Neural progenitor cell (in vitro differentiated cells): ENCODE results near the gene THAP11. TPM values are rescaled to one million over a fixed set of nuclear protein-coding genes. Genes with fewer than 3 reads are reported as not detected.
A peak's percentile ranks its signal among the peaks of the same experiment; 100 is the strongest.

Experiments used
- DNase-seq: peaks from one replicate; pipeline ENCODE4 v3.0.0-alpha.2; 2016; ENCODE audit warnings: low spot score
- H2AFZ ChIP-seq: fragments of 200-600 bp; sonication (generic); replicated peaks from 2 replicates; pipeline ENCODE4 v1.6.1; 2016; ENCODE audit warnings: antibody characterized with exemption
- H3F3A ChIP-seq: fragments of 200-600 bp; sonication (generic); 2 replicates; pipeline ENCODE4 v1.6.1; 2016; ENCODE audit warnings: antibody characterized with exemption, low read depth
- H3K27ac ChIP-seq: fragments of 200-600 bp; sonication (generic); 2 replicates; pipeline ENCODE4 v1.5.1; 2016; ENCODE audit warnings: mild to moderate bottlenecking
- H3K27me3 ChIP-seq: fragments of 200-600 bp; sonication (generic); 2 replicates; pipeline ENCODE4 v1.6.1; 2016; ENCODE audit warnings: mild to moderate bottlenecking, moderate library complexity
- H3K36me3 ChIP-seq: fragments of 200-600 bp; sonication (generic); 2 replicates; pipeline ENCODE4 v1.5.1; 2016
- H3K4me1 ChIP-seq: fragments of 200-600 bp; sonication (generic); 2 replicates; pipeline ENCODE4 v1.6.1; 2016; ENCODE audit warnings: mixed run types
- H3K4me2 ChIP-seq: fragments of 200-600 bp; sonication (generic); 2 replicates; pipeline ENCODE4 v1.6.1; 2016
- H3K4me3 ChIP-seq: fragments of 200-600 bp; sonication (generic); 2 replicates; pipeline ENCODE4 v1.5.1; 2016
- H3K79me2 ChIP-seq: fragments of 200-600 bp; sonication (generic); 2 replicates; pipeline ENCODE4 v1.6.1; 2016; ENCODE audit warnings: low read depth
- H3K9ac ChIP-seq: fragments of 200-600 bp; sonication (generic); 2 replicates; pipeline ENCODE4 v1.6.1; 2016
- H3K9me3 ChIP-seq: fragments of 200-600 bp; sonication (generic); 2 replicates; pipeline ENCODE4 v1.5.1; 2016; ENCODE audit warnings: low read depth
- H4K20me1 ChIP-seq: fragments of 200-600 bp; sonication (generic); 2 replicates; pipeline ENCODE4 v1.6.1; 2016; ENCODE audit warnings: low read depth
- H3K27ac Mint-ChIP-seq: 3 replicates; pipeline ENCODE4 v1.8.0; 2021; ENCODE audit warnings: mixed read lengths
- H3K27me3 Mint-ChIP-seq: 2 replicates; pipeline ENCODE4 v1.8.0; 2022; ENCODE audit warnings: low read depth, mild to moderate bottlenecking, inconsistent platforms, moderate library complexity, mixed read lengths; ENCODE audit not compliant: insufficient read depth
- H3K36me3 Mint-ChIP-seq: 3 replicates; pipeline ENCODE4 v1.8.0; 2021; ENCODE audit warnings: mixed read lengths
- H3K4me1 Mint-ChIP-seq: 3 replicates; pipeline ENCODE4 v1.8.0; 2021; ENCODE audit warnings: mixed read lengths
- H3K4me3 Mint-ChIP-seq: 3 replicates; pipeline ENCODE4 v1.8.0; 2021; ENCODE audit warnings: mild to moderate bottlenecking, moderate library complexity, mixed read lengths
- H3K9me3 Mint-ChIP-seq: 3 replicates; pipeline ENCODE4 v1.8.0; 2020; ENCODE audit warnings: mixed read lengths
- EZH2 ChIP-seq: fragments of 200-600 bp; sonication (generic); IDR thresholded peaks from 2 replicates; pipeline ENCODE4 v1.6.1; 2017; ENCODE audit warnings: antibody characterized with exemption, mild to moderate bottlenecking, moderate library complexity
- EZH2phosphoT487 ChIP-seq: fragments of 200-600 bp; sonication (generic); IDR thresholded peaks from 2 replicates; pipeline ENCODE4 v1.6.1; 2017; ENCODE audit warnings: antibody characterized with exemption
- total RNA-seq: library from RNA; depleted of rRNA; stranded (reverse); fragments of >200 nt; gene quantifications from 2 replicates; pipeline ENCODE4 v1.2.3, GENCODE V29; 2015; ENCODE audit warnings: low replicate concordance
- TF ChIP-seq, protein P1 (sequence below): fragments of 200-600 bp; sonication (generic); IDR thresholded peaks from 2 replicates; pipeline ENCODE4 v1.5.1; 2017; ENCODE audit warnings: antibody characterized with exemption, mild to moderate bottlenecking

The THAP11 gene
- total RNA-seq, 1 donor from 2014 or later, result 27.3 TPM

DNA sequence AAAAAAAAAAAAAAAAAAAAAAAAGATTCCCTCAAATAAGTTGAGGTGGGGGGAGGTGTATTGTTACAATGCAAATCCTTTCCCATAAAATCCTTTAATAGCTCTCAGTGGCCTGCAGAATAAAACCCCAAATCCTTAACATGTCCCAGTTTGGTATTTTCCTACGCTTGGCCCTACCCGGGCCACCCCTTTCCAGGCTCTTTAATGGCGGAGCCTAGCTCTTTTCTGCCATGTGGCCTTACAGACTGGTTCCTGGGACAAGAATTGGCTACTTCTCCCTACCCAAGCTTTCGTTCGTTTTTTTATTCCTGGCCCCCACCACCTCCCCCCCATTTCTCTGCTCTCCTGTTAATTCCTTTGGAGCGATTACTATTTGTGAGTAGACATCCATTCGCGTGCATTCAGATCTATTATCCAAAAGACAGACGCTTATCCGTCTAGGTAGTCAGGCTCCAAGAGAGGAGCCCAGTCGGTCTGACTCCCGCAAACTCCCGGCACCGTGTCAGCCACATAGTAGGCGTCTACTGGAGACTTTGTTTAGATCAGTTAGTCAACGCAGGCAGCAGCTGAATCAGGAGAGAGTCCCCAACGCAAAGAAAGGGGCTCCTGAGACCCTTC lies 813 bp upstream of the THAP11 start:
- Mint-ChIP-seq H3K27ac (peak overlapping the region; percentile 97), H3K36me3 (no peaks in the 10 kb centered on the region), H3K9me3 (no peaks in the 10 kb centered on the region), H3K4me1 (peaks cover 35% of the 10 kb centered on the region), H3K4me3 (peak overlapping the region; percentile 93), H3K27me3 (peaks cover 3% of the 10 kb centered on the region)
- H3K36me3 ChIP-seq, result no peaks in the 10 kb centered on the region
- H3K79me2 ChIP-seq, result peaks cover 31% of the 10 kb centered on the region
- peaks cover 37% of the 10 kb centered on the region for H3F3A ChIP-seq
- TF ChIP-seq EZH2phosphoT487 (no peak), EZH2 (no peak)
- TF ChIP-seq, protein P1, sequence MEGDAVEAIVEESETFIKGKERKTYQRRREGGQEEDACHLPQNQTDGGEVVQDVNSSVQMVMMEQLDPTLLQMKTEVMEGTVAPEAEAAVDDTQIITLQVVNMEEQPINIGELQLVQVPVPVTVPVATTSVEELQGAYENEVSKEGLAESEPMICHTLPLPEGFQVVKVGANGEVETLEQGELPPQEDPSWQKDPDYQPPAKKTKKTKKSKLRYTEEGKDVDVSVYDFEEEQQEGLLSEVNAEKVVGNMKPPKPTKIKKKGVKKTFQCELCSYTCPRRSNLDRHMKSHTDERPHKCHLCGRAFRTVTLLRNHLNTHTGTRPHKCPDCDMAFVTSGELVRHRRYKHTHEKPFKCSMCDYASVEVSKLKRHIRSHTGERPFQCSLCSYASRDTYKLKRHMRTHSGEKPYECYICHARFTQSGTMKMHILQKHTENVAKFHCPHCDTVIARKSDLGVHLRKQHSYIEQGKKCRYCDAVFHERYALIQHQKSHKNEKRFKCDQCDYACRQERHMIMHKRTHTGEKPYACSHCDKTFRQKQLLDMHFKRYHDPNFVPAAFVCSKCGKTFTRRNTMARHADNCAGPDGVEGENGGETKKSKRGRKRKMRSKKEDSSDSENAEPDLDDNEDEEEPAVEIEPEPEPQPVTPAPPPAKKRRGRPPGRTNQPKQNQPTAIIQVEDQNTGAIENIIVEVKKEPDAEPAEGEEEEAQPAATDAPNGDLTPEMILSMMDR, result no peak
- H3K4me1 ChIP-seq, result peaks cover 24% of the 10 kb centered on the region
- H3K27ac ChIP-seq, result peak overlapping the region; percentile 91
- H4K20me1 ChIP-seq, result peaks cover 24% of the 10 kb centered on the region
- no peak for DNase-seq
- H3K9me3 ChIP-seq, result no peaks in the 10 kb centered on the region
- peak overlapping the region; percentile 91 for H3K4me2 ChIP-seq
- H3K9ac ChIP-seq, result no peak overlapping the region
- no peaks in the 10 kb centered on the region for H3K27me3 ChIP-seq
- H3K4me3 ChIP-seq, result peak overlapping the region; percentile 96
- peak overlapping the region; percentile 100 for H2AFZ ChIP-seq

GRCh38 chr16:67842509-67843342 lies 606 bp downstream of the THAP11 start:
- Mint-ChIP-seq H3K4me1 (peaks cover 37% of the 10 kb centered on the region), H3K27me3 (no peaks in the 10 kb centered on the region), H3K9me3 (no peaks in the 10 kb centered on the region), H3K36me3 (no peaks in the 10 kb centered on the region), H3K27ac (peak overlapping the region; percentile 74), H3K4me3 (peak overlapping the region; percentile 93)
- peak overlapping the region; percentile 100 for H2AFZ ChIP-seq
- peak overlapping the region; percentile 96 for H3K4me3 ChIP-seq
- no peak overlapping the region for H3K27ac ChIP-seq
- H3K27me3 ChIP-seq, result no peaks in the 10 kb centered on the region
- H4K20me1 ChIP-seq, result peaks cover 31% of the 10 kb centered on the region
- H3K36me3 ChIP-seq, result no peaks in the 10 kb centered on the region
- peaks cover 41% of the 10 kb centered on the region for H3K79me2 ChIP-seq
- H3F3A ChIP-seq, result peaks cover 38% of the 10 kb centered on the region
- peak overlapping the region; percentile 91 for H3K4me2 ChIP-seq
- no peaks in the 10 kb centered on the region for H3K9me3 ChIP-seq
- DNase-seq, result peak; percentile 83
- H3K4me1 ChIP-seq, result peaks cover 24% of the 10 kb centered on the region
- TF ChIP-seq EZH2phosphoT487, result no peak
- TF ChIP-seq, protein P1, result peak; percentile 54
- H3K9ac ChIP-seq, result peak overlapping the region; percentile 44

- no peaks in the 10 kb centered on the region for H3K27me3 Mint-ChIP-seq
These were observed 1.2 kb downstream of the THAP11 start for GRCh38 chr16:67843343-67843765.

More at GRCh38 chr16:67843343-67843765, 1.2 kb downstream of the THAP11 start:
- no peak for DNase-seq
- peaks cover 37% of the 10 kb centered on the region for H4K20me1 ChIP-seq
- H3F3A ChIP-seq, result peaks cover 38% of the 10 kb centered on the region
- peaks cover 31% of the 10 kb centered on the region for H3K4me1 ChIP-seq
- peaks cover 47% of the 10 kb centered on the region for H3K79me2 ChIP-seq
- no peaks in the 10 kb centered on the region for H3K27me3 ChIP-seq
- peak overlapping the region; percentile 91 for H3K4me2 ChIP-seq
- Mint-ChIP-seq H3K36me3 (peaks cover 2% of the 10 kb centered on the region), H3K27ac (peak overlapping the region; percentile 74), H3K4me1 (peaks cover 42% of the 10 kb centered on the region), H3K4me3 (peak overlapping the region; percentile 93), H3K9me3 (no peaks in the 10 kb centered on the region)
- H3K9ac ChIP-seq, result peak overlapping the region; percentile 44
- TF ChIP-seq EZH2phosphoT487 (no peak), EZH2 (no peak)
- TF ChIP-seq, protein P1, result no peak
- H3K27ac ChIP-seq, result no peak overlapping the region
- no peaks in the 10 kb centered on the region for H3K9me3 ChIP-seq
- H3K4me3 ChIP-seq, result peak overlapping the region; percentile 96
- H2AFZ ChIP-seq, result no peak overlapping the region
- no peaks in the 10 kb centered on the region for H3K36me3 ChIP-seq
